Activated CD4-positive, alpha-beta T cell treated with anti-CD3 and anti-CD28 coated beads, Interleukin-2, amount 50 U/mL, for 4 hours (primary cell): Measurements from ENCODE around the gene FAXDC2.

ENCODE experiments used
- DNase-seq, 2 experiments: peaks; one replicate each; pipeline ENCODE4 v3.0.0-alpha.2; 2020

FAXDC2 gene

GRCh38 chr5:154793599-154794524 is 56.5 kb downstream of the FAXDC2 start:
- no peak for DNase-seq

- DNase-seq, result no peak
Measured at GRCh38 chr5:154791535-154791934, 58.9 kb downstream of the FAXDC2 start.

GRCh38 chr5:154788212-154788611 is 62.2 kb downstream of the FAXDC2 start:
- DNase-seq, result no peak

- DNase-seq, result no peak
Measured at GRCh38 chr5:154786414-154786813, 64.0 kb downstream of the FAXDC2 start.

GRCh38 chr5:154784856-154785255 is 65.5 kb downstream of the FAXDC2 start:
- no peak for DNase-seq

- no peak for DNase-seq
Measured at GRCh38 chr5:154783774-154784460, 66.5 kb downstream of the FAXDC2 start.

GRCh38 chr5:154782812-154783592 is 67.4 kb downstream of the FAXDC2 start:
- DNase-seq, result no peak

GRCh38 chr5:154782326-154782725 is 68.1 kb downstream of the FAXDC2 start:
- no peak for DNase-seq

GRCh38 chr5:154780128-154780527 is 70.3 kb downstream of the FAXDC2 start:
- no peak for DNase-seq

- no peak for DNase-seq
Measured at GRCh38 chr5:154779105-154779504, 71.3 kb downstream of the FAXDC2 start.

- no peak for DNase-seq
Measured at GRCh38 chr5:154778534-154778933, 71.9 kb downstream of the FAXDC2 start.

GRCh38 chr5:154776167-154776566 is 74.2 kb downstream of the FAXDC2 start:
- no peak for DNase-seq

GRCh38 chr5:154773326-154773725 is 77.1 kb downstream of the FAXDC2 start:
- no peak for DNase-seq

GRCh38 chr5:154771383-154771901 is 79.0 kb downstream of the FAXDC2 start:
- no peak for DNase-seq

- no peak for DNase-seq
Measured at GRCh38 chr5:154770111-154770510, 80.3 kb downstream of the FAXDC2 start.
